Activated CD4-positive, alpha-beta memory T cell treated with anti-CD3 and anti-CD28 coated beads for 36 hours (primary cell): ENCODE measurements around the gene TRPM2. TPM values are rescaled to one million over a fixed set of nuclear protein-coding genes. Genes with fewer than 3 reads are reported as not detected.

Source experiments
- CTCF ChIA-PET: fragments of 350-600 bp; sonication (Branson Sonifier 250); formaldehyde crosslinking; loops from one replicate; lab custom pipeline; 2021; ENCODE audit warnings: antibody characterized with exemption, inconsistent platforms; lab: Charles Lee
- POLR2A ChIA-PET: fragments of 350-600 bp; sonication (Branson Sonifier 250); formaldehyde crosslinking; loops from one replicate; lab custom pipeline; 2021; ENCODE audit warnings: antibody characterized with exemption; lab: Charles Lee
- DNase-seq: peaks from one replicate; pipeline ENCODE4 v3.0.0-alpha.2; 2020
- H3K27ac Mint-ChIP-seq: one replicate; pipeline ENCODE4 v1.8.0; 2021; ENCODE audit warnings: mixed read lengths
- H3K27me3 Mint-ChIP-seq: one replicate; pipeline ENCODE4 v1.8.0; 2021; ENCODE audit warnings: mixed read lengths
- H3K36me3 Mint-ChIP-seq: one replicate; pipeline ENCODE4 v1.8.0; 2021; ENCODE audit warnings: mixed read lengths
- H3K4me1 Mint-ChIP-seq: one replicate; pipeline ENCODE4 v1.8.0; 2021; ENCODE audit warnings: low read depth, mixed read lengths
- H3K4me3 Mint-ChIP-seq: one replicate; pipeline ENCODE4 v1.8.0; 2021; ENCODE audit warnings: mild to moderate bottlenecking, mixed read lengths
- H3K9me3 Mint-ChIP-seq: one replicate; pipeline ENCODE4 v1.8.0; 2021; ENCODE audit warnings: mixed read lengths
- intact Hi-C: fragments of 100-400 bp; cut with micrococcal nuclease; formaldehyde crosslinking; loops from one replicate; pipeline ENCODE4 v1.15.1; 2023
- total RNA-seq, 2 experiments: library from RNA; stranded (reverse); gene quantifications; one replicate each; pipeline ENCODE4 v1.2.3, GENCODE V29; 2021

The TRPM2 gene
- total RNA-seq, 2 experiments from 2014 or later: 1.6 to 1.9 TPM

DNA sequence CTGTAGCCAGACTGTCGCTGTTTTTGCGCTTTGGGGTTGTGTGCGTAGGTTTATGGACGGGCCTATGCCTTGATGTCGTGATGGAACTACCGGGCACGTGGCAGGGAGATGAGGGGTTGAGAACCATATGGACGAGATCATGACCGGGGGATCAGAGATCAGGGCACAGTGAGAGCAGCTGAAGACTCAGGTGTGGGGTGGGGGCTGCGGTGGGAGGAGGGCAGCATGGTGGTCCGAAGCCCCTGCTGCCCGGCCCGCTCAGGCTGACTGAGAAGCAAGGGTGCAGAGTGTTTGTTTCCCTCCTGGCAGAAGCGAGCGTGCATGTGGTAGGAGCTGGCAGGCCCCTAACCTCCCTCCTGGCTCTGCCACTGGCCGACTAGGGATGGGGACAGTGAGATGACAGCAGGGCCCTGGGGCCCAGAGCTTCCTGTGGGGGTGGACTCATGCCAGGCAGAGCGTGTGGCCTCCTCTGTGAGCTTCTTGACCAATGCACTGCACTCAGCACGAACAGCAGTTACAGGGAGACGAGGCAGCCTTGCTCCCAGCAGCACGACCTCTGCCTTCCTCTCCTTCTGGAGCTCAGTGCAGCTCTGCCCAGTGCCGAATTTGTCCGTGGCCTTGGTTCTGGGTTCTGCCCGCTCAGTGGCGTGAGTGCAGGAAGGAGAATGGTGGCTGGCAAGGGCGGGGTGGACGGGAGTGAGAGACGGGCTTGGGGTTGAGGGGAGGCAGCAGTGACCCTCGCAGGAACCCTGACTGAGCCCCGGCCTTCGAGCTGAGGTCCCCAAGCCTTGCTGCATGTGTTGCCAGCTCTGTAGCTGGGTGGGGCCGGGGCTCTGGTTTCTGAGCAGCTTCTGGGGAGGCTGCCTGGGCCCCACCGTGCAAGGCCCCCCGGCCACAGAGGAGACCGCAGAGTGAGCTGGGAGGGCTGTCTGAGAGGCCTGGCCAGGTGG lies 79.7 kb downstream of the TRPM2 start:
- H3K9me3 Mint-ChIP-seq: peaks cover 20% of the 10 kb centered on the region
- H3K4me3 Mint-ChIP-seq: no peak overlapping the region
- H3K36me3 Mint-ChIP-seq: peaks cover 2% of the 10 kb centered on the region
- H3K27me3 Mint-ChIP-seq: no peaks in the 10 kb centered on the region
- DNase-seq: no peak
- H3K27ac Mint-ChIP-seq: no peak overlapping the region
- intact Hi-C loops: no loop called here
- POLR2A ChIA-PET: no interaction called here
- CTCF ChIA-PET: interaction anchor here (0.6 kb wide), 1 partner anchor 9 kb away, joined by 3 read pairs; no protein-coding TSS in a partner anchor
- H3K4me1 Mint-ChIP-seq: no peaks in the 10 kb centered on the region

GRCh38 chr21:44433791-44434567 lies 80.6 kb downstream of the TRPM2 start:
- no peaks in the 10 kb centered on the region for H3K27me3 Mint-ChIP-seq
- H3K4me3 Mint-ChIP-seq: no peak overlapping the region
- ChIA-PET POLR2A (no interaction called here), CTCF (no interaction called here)
- peaks cover 2% of the 10 kb centered on the region for H3K36me3 Mint-ChIP-seq
- intact Hi-C loops: no loop called here
- no peak for DNase-seq
- H3K9me3 Mint-ChIP-seq: peaks cover 18% of the 10 kb centered on the region
- no peaks in the 10 kb centered on the region for H3K4me1 Mint-ChIP-seq
- no peak overlapping the region for H3K27ac Mint-ChIP-seq

- Mint-ChIP-seq H3K9me3 (peaks cover 18% of the 10 kb centered on the region), H3K27ac (no peak overlapping the region), H3K27me3 (no peaks in the 10 kb centered on the region), H3K36me3 (peaks cover 2% of the 10 kb centered on the region), H3K4me1 (no peaks in the 10 kb centered on the region), H3K4me3 (no peak overlapping the region)
- intact Hi-C loops: no loop called here
- CTCF ChIA-PET: no interaction called here
- POLR2A ChIA-PET: no interaction called here
- no peak for DNase-seq
These were observed 81.1 kb downstream of the TRPM2 start for GRCh38 chr21:44434568-44434925.

- H3K27ac Mint-ChIP-seq: no peak overlapping the region
- ChIA-PET CTCF (no interaction called here), POLR2A (no interaction called here)
- H3K27me3 Mint-ChIP-seq: no peaks in the 10 kb centered on the region
- peaks cover 12% of the 10 kb centered on the region for H3K9me3 Mint-ChIP-seq
- H3K4me1 Mint-ChIP-seq: no peaks in the 10 kb centered on the region
- no peak overlapping the region for H3K4me3 Mint-ChIP-seq
- H3K36me3 Mint-ChIP-seq: peaks cover 2% of the 10 kb centered on the region
- intact Hi-C loops: no loop called here
- DNase-seq: no peak
These were observed 81.7 kb downstream of the TRPM2 start for GRCh38 chr21:44434936-44435635.

GRCh38 chr21:44436111-44436611 lies 82.7 kb downstream of the TRPM2 start:
- CTCF ChIA-PET: no interaction called here
- Mint-ChIP-seq H3K4me1 (no peaks in the 10 kb centered on the region), H3K27me3 (no peaks in the 10 kb centered on the region), H3K27ac (no peak overlapping the region), H3K9me3 (peaks cover 8% of the 10 kb centered on the region), H3K36me3 (peaks cover 2% of the 10 kb centered on the region), H3K4me3 (no peak overlapping the region)
- POLR2A ChIA-PET: no interaction called here
- intact Hi-C loops: no loop called here
- DNase-seq: no peak

DNA sequence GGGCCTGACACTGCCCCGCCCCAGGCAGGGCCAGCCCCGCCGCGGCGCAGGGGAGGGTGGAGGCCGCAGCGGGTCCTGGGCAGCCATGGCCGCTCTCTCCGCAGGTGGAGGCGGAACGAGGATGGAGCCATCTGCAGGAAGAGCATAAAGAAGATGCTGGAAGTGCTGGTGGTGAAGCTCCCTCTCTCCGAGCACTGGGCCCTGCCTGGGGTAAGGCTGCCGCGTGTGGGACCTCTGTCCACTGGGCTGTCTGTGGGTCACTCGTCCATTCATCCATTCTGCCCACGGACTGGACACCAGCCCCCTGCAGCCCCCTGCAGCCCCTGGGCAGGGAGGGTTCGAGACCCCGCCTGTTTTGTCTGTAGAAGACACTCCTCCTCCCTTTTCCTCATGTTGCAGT lies 83.5 kb downstream of the TRPM2 start:
- ChIA-PET POLR2A (no interaction called here), CTCF (no interaction called here)
- Mint-ChIP-seq H3K36me3 (no peaks in the 10 kb centered on the region), H3K4me3 (no peak overlapping the region), H3K4me1 (no peaks in the 10 kb centered on the region), H3K27me3 (no peaks in the 10 kb centered on the region), H3K27ac (no peak overlapping the region), H3K9me3 (peaks cover 2% of the 10 kb centered on the region)
- no peak for DNase-seq
- intact Hi-C loops: no loop called here

DNA sequence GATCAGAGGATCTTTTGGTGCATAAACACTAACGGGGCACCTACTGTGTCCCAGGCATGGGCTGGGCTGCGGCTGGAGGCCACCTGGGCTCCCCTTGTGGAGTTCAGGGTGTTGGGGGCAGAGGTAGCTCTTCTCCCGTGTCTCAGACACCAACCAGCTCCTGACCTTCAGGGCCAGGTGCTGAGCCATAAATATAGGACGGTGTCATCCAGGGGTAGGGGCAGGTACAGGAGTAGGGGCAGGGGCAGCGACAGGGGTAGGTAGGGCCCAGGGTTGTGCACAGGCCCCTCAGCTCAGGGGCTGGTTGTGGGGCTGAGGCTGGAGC lies 83.9 kb downstream of the TRPM2 start:
- DNase-seq: no peak
- H3K36me3 Mint-ChIP-seq: no peaks in the 10 kb centered on the region
- no peaks in the 10 kb centered on the region for H3K4me1 Mint-ChIP-seq
- CTCF ChIA-PET: no interaction called here
- H3K27me3 Mint-ChIP-seq: no peaks in the 10 kb centered on the region
- intact Hi-C loops: no loop called here
- no peak overlapping the region for H3K27ac Mint-ChIP-seq
- no peaks in the 10 kb centered on the region for H3K9me3 Mint-ChIP-seq
- H3K4me3 Mint-ChIP-seq: no peak overlapping the region
- POLR2A ChIA-PET: no interaction called here

DNA sequence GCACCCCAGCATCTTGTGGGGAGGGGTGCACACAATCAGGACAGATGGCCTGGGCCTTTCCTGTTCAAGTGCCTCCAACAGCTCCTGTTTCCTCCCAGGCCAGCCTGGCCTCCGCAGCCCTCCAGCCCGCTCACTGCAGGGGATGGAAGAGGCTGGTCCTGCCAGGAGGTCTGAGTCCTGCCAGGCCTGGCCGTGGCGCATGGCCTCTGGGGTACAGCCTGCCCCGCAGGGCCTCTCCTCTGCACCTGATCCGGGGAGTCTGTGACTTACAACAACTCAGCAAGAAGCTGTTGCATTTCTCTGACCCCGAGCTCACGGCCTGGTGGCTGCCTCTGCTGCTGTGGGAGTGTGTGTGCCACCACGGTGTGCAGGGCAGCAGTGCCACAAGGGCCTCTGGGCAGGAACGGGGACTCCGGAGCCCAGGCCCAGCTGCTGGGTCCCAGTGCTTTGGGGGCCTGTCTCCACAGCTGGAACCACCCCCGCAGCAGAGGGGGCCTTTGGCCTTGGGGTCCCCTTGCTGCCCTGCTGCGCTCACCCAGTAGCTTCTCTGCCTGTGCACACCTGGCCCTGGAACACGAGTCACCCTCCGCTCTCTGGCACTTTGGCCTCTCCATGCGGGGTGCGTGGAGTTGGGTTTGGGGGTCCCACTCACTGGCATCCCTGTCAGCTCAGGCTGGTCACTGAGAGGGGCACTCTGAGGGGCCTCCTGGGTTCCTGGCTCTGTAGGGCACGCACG lies 84.4 kb downstream of the TRPM2 start:
- ChIA-PET CTCF (no interaction called here), POLR2A (no interaction called here)
- Mint-ChIP-seq H3K36me3 (no peaks in the 10 kb centered on the region), H3K9me3 (no peaks in the 10 kb centered on the region), H3K4me3 (no peak overlapping the region), H3K27ac (no peak overlapping the region), H3K4me1 (no peaks in the 10 kb centered on the region), H3K27me3 (no peaks in the 10 kb centered on the region)
- intact Hi-C loops: no loop called here
- DNase-seq: no peak

DNA sequence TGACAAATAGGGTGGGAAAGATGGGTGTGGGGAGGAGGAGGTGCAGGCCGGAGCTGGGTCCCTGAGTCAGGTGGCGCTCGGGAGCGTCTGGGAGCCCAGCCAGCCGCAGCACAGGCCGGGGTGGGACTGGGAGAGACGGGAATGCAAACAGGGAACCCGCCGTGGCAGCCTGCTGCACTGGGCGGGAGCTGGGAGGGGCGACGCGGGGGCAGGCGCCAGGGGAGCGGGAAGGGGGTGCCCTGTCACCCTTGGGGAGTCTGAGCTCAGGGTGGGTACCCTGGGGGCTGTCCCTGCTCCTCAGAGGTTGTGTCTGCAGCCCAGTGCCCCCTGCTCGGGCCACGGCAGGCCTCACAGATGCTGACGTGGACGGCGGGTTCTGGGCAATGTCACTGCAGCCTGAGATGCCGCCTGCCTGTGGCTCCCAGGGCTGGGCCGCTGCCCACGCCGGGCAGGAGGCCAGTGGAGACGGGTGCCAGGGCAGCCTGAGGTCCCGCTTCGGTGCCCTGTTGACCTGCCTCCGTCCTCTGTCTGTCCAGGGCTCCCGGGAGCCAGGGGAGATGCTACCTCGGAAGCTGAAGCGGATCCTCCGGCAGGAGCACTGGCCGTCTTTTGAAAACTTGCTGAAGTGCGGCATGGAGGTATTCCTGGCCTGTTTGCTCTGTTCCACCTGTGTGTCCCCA lies 85.2 kb downstream of the TRPM2 start:
- no peak for DNase-seq
- no peaks in the 10 kb centered on the region for H3K9me3 Mint-ChIP-seq
- H3K4me1 Mint-ChIP-seq: no peaks in the 10 kb centered on the region
- POLR2A ChIA-PET: no interaction called here
- no peak overlapping the region for H3K4me3 Mint-ChIP-seq
- no peaks in the 10 kb centered on the region for H3K36me3 Mint-ChIP-seq
- intact Hi-C loops: no loop called here
- CTCF ChIA-PET: no interaction called here
- H3K27ac Mint-ChIP-seq: no peak overlapping the region
- no peaks in the 10 kb centered on the region for H3K27me3 Mint-ChIP-seq

- Mint-ChIP-seq H3K4me1 (no peaks in the 10 kb centered on the region), H3K4me3 (no peak overlapping the region), H3K9me3 (no peaks in the 10 kb centered on the region), H3K36me3 (no peaks in the 10 kb centered on the region), H3K27ac (no peak overlapping the region), H3K27me3 (no peaks in the 10 kb centered on the region)
- no peak for DNase-seq
- ChIA-PET CTCF (no interaction called here), POLR2A (no interaction called here)
- intact Hi-C loops: no loop called here
These were observed 85.8 kb downstream of the TRPM2 start for GRCh38 chr21:44439211-44439600.

DNA sequence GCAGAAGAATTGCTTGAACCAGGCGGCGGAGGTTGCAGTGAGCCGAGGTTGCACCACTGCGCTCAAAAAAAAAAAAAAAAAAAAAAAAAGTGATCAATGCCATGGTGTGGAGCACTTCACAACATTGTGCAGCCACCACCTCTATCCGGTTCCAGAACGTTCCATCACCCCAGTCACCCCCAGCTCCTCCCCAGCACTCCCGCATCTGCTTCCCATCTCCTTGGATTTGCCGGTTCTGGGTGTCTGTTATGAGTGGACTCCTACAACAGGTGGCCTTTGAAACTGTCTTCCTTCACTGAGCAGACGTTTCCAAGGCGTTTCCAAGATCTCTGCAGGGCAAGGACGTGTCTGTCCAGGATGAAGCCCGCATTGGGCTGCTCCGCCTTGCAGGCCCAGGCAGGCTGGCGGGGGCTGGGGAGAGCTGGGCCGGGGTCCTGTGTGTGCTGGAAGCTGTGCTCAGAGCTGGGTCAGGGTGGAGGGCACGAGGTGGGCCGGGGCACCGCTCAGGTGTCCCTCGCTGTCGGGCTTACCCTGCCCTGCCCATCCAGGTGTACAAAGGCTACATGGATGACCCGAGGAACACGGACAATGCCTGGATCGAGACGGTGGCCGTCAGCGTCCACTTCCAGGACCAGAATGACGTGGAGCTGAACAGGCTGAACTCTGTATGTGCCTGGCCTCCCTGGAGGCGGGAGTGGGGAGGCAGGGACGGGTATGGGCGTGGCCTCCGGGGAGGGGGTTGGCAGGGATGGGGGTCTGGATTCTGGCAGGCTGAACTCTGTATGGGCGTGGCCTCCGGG lies 87.0 kb downstream of the TRPM2 start:
- H3K27ac Mint-ChIP-seq: no peak overlapping the region
- CTCF ChIA-PET: no interaction called here

More for the DNA sequence above, 87.0 kb downstream of the TRPM2 start:
- Mint-ChIP-seq H3K36me3 (no peaks in the 10 kb centered on the region), H3K27me3 (peaks cover 3% of the 10 kb centered on the region), H3K4me1 (no peaks in the 10 kb centered on the region), H3K4me3 (no peak overlapping the region), H3K9me3 (no peaks in the 10 kb centered on the region)
- no peak for DNase-seq
- POLR2A ChIA-PET: no interaction called here
- intact Hi-C loops: no loop called here
